GM21390 (cell line): ENCODE data around the gene YBX2.
"Not testable (repeated sequence)": the region's sequence is repeated elsewhere in the genome, so short reads cannot be mapped to it uniquely, and the experiment has no call there.

Experiments
- ATAC-seq: cut with Tn5 transposase; IDR thresholded peaks from one replicate; pipeline ENCODE4 v1.9.1; 2021; ENCODE audit not compliant: unreplicated experiment

Gene YBX2

DNA sequence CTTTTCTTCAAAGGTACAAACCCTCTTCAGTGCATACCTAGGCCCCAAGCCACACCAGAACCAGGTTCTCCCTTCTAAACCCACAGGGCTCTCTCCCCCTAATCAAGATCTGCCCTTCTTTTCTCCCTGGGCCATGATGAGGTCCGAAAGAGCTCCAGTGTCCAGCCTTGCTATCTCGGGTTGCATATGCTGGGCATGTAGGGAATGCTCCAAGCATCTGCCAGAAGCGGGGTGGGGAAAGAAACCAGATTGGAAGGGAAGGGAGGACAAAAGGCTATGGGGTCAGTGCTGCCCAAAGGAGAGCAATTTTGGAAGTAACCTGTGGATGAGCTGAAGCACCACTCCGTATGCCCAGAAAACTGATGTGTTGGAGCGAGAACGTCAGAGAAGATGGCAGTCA, 45.2 kb downstream of the YBX2 start:
- no peak for ATAC-seq

- ATAC-seq: no peak
Measured at GRCh38 chr17:7248796-7249195, 45.6 kb downstream of the YBX2 start.

GRCh38 chr17:7246779-7247178, 47.7 kb downstream of the YBX2 start:
- ATAC-seq: no peak

- ATAC-seq: not testable (repeated sequence)
Measured at GRCh38 chr17:7243838-7244237, 50.6 kb downstream of the YBX2 start.

DNA sequence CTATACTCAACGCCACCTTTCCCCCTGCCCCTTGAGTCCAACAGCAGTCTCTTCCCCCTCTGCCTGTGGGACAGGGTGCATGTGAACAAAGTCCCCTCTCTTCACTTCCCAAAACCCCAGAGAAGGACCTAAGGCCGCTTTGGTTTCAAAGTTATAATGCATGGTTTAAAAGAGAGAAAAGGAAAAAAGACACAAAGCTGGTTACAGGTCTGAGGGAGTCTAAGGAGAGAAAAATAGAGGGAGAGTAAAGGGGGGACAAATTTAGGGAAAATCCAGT, 51.0 kb downstream of the YBX2 start:
- ATAC-seq: no peak

- ATAC-seq: peak; percentile 39
Measured at GRCh38 chr17:7242717-7243452, 51.6 kb downstream of the YBX2 start.

DNA sequence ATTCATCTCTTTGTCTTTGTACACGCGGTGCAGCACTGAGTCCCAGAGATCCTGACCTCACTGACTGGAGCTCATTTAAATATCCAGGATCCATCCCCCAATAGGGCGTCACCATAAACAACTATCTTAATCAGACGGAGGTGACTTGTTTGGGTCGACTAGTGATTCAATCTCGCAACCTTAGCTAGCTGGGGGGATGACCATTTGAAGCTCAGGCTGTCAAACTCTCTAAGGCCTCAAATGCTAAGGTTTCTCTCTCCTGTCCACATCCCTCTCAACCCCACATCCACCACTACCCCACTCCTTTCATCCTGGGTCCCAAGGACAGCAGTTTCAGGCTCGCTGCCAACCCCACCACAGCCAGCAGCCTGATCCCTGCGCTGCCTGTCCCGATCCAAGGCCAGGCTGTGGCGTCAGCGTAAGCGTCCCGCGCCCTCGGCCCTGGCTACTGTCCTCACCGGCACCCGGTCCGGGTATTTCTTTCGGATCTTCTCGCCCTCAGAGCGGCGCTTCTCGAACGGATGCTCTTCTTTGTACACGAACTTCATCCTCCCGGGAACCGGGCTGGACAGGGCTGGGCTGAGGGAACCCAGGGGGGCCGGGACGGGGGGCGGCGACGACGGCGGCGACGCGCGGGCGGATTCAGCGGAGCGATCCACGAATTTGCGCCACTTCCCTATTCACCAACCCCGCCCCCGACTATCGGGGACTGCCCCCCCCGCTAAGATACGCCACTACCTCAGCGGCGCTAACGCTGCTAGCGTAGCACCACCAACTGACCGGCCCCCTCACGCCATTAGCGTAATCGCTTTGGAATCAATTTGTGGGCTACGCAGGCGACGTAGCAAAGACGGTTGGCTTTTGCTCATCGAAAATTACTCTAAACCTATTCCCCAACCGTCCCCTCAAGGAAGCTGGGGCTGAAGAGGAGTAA, 52.4 kb downstream of the YBX2 start, which contains the start of gene GABARAP:
TSS of gene GABARAP (minus strand) at position 667 of the 934 bp plus-strand sequence. CDS start at position 548, 119 bp downstream.
- ATAC-seq: no peak

- ATAC-seq: no peak
Measured at GRCh38 chr17:7241090-7241733, 53.2 kb downstream of the YBX2 start.

DNA sequence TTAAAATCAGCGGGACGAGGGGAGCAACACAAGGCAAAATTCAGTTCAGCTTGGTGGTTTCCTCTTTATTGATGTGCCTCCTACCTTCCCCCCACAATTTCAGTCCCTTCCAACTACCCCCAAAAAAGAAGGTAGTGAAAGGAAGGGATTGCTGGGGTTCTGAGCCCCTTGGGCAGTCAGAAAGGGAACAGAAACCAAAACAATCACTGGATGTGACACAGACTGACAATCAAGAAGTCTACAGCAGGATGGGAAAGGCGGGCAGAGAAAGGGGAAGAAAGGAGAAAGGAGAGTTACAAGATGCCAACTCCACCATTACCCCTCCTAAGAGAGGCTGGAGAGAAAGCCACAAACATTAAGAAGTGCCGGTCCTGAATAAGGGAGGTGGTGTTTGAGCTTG, 54.1 kb downstream of the YBX2 start:
- ATAC-seq: no peak

GRCh38 chr17:7239091-7240027, 55.1 kb downstream of the YBX2 start, which contains the start of gene PHF23:
Gene PHF23 (minus strand): TSS chr17:7239457. CDS start chr17:7239279, 178 bp downstream.
- peak; percentile 41 for ATAC-seq

DNA sequence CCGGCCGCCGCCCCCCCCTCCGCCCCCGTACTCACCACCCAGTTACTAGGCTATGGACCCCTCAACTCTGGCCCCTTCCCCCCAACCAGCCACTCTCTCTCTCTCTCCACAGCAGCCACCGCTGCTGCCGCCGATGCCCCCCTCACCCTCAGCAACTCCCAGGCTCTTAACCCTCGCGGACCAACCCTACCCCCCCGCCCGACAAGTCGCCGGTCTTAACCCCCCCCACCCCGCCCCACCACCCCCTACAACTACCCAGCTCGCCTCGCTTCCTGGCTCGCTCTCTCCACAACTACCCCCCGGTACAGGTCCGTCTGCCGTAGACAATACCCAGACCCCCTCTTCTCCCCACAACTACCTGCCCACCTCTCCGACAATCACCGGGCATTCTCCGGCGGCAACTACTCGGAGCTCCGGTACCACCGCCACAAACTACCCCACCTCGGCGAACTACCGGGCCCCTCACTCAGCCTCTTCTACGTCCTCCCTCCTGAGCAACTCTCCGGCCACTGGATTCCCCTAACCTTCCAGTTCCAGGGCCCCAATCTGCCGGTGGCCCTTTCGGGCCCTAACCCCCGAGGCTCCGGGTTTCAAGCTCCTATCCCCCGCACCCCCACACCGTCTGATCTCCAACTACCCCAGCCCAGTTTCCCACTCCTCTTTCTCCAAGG, 55.9 kb downstream of the YBX2 start:
- no peak for ATAC-seq
